ENCODE results near the gene FUT9.

Gene FUT9

GRCh38 chr6:96104910-96105309, 89.1 kb downstream of the FUT9 start:
- Mint-ChIP-seq H3K4me3 (no peak overlapping the region), H3K27ac (no peak overlapping the region), H3K36me3 (ENCODE audit: low read depth) (no peaks in the 10 kb centered on the region), H3K27me3 (no peaks in the 10 kb centered on the region), H3K4me1 (ENCODE audit: low read depth) (no peaks in the 10 kb centered on the region), H3K9me3 (no peaks in the 10 kb centered on the region)
- DNase-seq, result no peak

GRCh38 chr6:96110878-96111277, 95.1 kb downstream of the FUT9 start:
- Mint-ChIP-seq H3K4me1 (ENCODE audit: low read depth) (no peaks in the 10 kb centered on the region), H3K27me3 (no peaks in the 10 kb centered on the region), H3K4me3 (no peak overlapping the region), H3K9me3 (no peaks in the 10 kb centered on the region), H3K27ac (no peak overlapping the region), H3K36me3 (ENCODE audit: low read depth) (no peaks in the 10 kb centered on the region)
- DNase-seq, result no peak

GRCh38 chr6:96116674-96117073, 100.9 kb downstream of the FUT9 start:
- H3K4me1 Mint-ChIP-seq (ENCODE audit: low read depth), result no peaks in the 10 kb centered on the region
- H3K4me3 Mint-ChIP-seq, result no peak overlapping the region
- H3K9me3 Mint-ChIP-seq, result peaks cover 3% of the 10 kb centered on the region
- H3K27me3 Mint-ChIP-seq, result no peaks in the 10 kb centered on the region
- H3K27ac Mint-ChIP-seq, result no peak overlapping the region
- no peak for DNase-seq
- no peaks in the 10 kb centered on the region for H3K36me3 Mint-ChIP-seq (ENCODE audit: low read depth)

- Mint-ChIP-seq H3K36me3 (ENCODE audit: low read depth) (no peaks in the 10 kb centered on the region), H3K27ac (no peak overlapping the region), H3K27me3 (no peaks in the 10 kb centered on the region), H3K9me3 (no peaks in the 10 kb centered on the region), H3K4me1 (ENCODE audit: low read depth) (no peaks in the 10 kb centered on the region), H3K4me3 (no peak overlapping the region)
- DNase-seq, result no peak
Observed at GRCh38 chr6:96124778-96125177, 109.0 kb downstream of the FUT9 start.

- Mint-ChIP-seq H3K27ac (no peak overlapping the region), H3K36me3 (ENCODE audit: low read depth) (no peaks in the 10 kb centered on the region), H3K4me3 (no peak overlapping the region), H3K27me3 (no peaks in the 10 kb centered on the region), H3K4me1 (ENCODE audit: low read depth) (no peaks in the 10 kb centered on the region), H3K9me3 (no peaks in the 10 kb centered on the region)
- DNase-seq, result no peak
Observed at GRCh38 chr6:96138406-96138805, 122.6 kb downstream of the FUT9 start.

- Mint-ChIP-seq H3K4me3 (no peak overlapping the region), H3K27me3 (no peaks in the 10 kb centered on the region), H3K4me1 (ENCODE audit: low read depth) (no peaks in the 10 kb centered on the region), H3K36me3 (ENCODE audit: low read depth) (no peaks in the 10 kb centered on the region), H3K27ac (no peak overlapping the region), H3K9me3 (no peaks in the 10 kb centered on the region)
- DNase-seq, result no peak
Observed at GRCh38 chr6:96142142-96142541, 126.4 kb downstream of the FUT9 start.

GRCh38 chr6:96150431-96150830, 134.7 kb downstream of the FUT9 start:
- H3K27ac Mint-ChIP-seq, result no peak overlapping the region
- H3K4me1 Mint-ChIP-seq (ENCODE audit: low read depth), result no peaks in the 10 kb centered on the region
- DNase-seq, result no peak
- no peak overlapping the region for H3K4me3 Mint-ChIP-seq
- no peaks in the 10 kb centered on the region for H3K27me3 Mint-ChIP-seq
- no peaks in the 10 kb centered on the region for H3K36me3 Mint-ChIP-seq (ENCODE audit: low read depth)
- H3K9me3 Mint-ChIP-seq, result no peaks in the 10 kb centered on the region

GRCh38 chr6:96151707-96152106, 135.9 kb downstream of the FUT9 start:
- Mint-ChIP-seq H3K4me3 (no peak overlapping the region), H3K9me3 (no peaks in the 10 kb centered on the region), H3K27ac (no peak overlapping the region), H3K27me3 (no peaks in the 10 kb centered on the region), H3K4me1 (ENCODE audit: low read depth) (peaks cover 3% of the 10 kb centered on the region), H3K36me3 (ENCODE audit: low read depth) (no peaks in the 10 kb centered on the region)
- DNase-seq, result no peak

GRCh38 chr6:96152114-96152708, 136.4 kb downstream of the FUT9 start:
- Mint-ChIP-seq H3K27ac (no peak overlapping the region), H3K4me3 (no peak overlapping the region), H3K4me1 (ENCODE audit: low read depth) (peaks cover 8% of the 10 kb centered on the region), H3K36me3 (ENCODE audit: low read depth) (no peaks in the 10 kb centered on the region), H3K27me3 (no peaks in the 10 kb centered on the region), H3K9me3 (no peaks in the 10 kb centered on the region)
- no peak for DNase-seq

GRCh38 chr6:96153775-96154174, 138.0 kb downstream of the FUT9 start:
- H3K4me3 Mint-ChIP-seq, result no peak overlapping the region
- peaks cover 8% of the 10 kb centered on the region for H3K4me1 Mint-ChIP-seq (ENCODE audit: low read depth)
- no peak overlapping the region for H3K27ac Mint-ChIP-seq
- no peaks in the 10 kb centered on the region for H3K36me3 Mint-ChIP-seq (ENCODE audit: low read depth)
- H3K27me3 Mint-ChIP-seq, result no peaks in the 10 kb centered on the region
- DNase-seq, result no peak
- no peaks in the 10 kb centered on the region for H3K9me3 Mint-ChIP-seq

- Mint-ChIP-seq H3K9me3 (no peaks in the 10 kb centered on the region), H3K27ac (no peak overlapping the region), H3K27me3 (no peaks in the 10 kb centered on the region), H3K4me1 (ENCODE audit: low read depth) (peaks cover 8% of the 10 kb centered on the region), H3K36me3 (ENCODE audit: low read depth) (no peaks in the 10 kb centered on the region), H3K4me3 (no peak overlapping the region)
- no peak for DNase-seq
Observed at GRCh38 chr6:96156425-96156824, 140.7 kb downstream of the FUT9 start.

- H3K27me3 Mint-ChIP-seq, result no peaks in the 10 kb centered on the region
Observed at GRCh38 chr6:96157018-96157565, 141.3 kb downstream of the FUT9 start.

GRCh38 chr6:96162711-96163120, 146.9 kb downstream of the FUT9 start:
- Mint-ChIP-seq H3K27me3 (no peaks in the 10 kb centered on the region), H3K9me3 (no peaks in the 10 kb centered on the region), H3K36me3 (ENCODE audit: low read depth) (no peaks in the 10 kb centered on the region), H3K4me1 (ENCODE audit: low read depth) (no peaks in the 10 kb centered on the region), H3K4me3 (no peak overlapping the region), H3K27ac (no peak overlapping the region)
- no peak for DNase-seq

More at GRCh38 chr6:96157018-96157565, 141.3 kb downstream of the FUT9 start:
- Mint-ChIP-seq H3K36me3 (ENCODE audit: low read depth) (no peaks in the 10 kb centered on the region), H3K4me1 (ENCODE audit: low read depth) (peaks cover 8% of the 10 kb centered on the region), H3K4me3 (no peak overlapping the region), H3K27ac (no peak overlapping the region), H3K9me3 (no peaks in the 10 kb centered on the region)
- DNase-seq, result no peak

- no peak for DNase-seq
- Mint-ChIP-seq H3K27me3 (no peaks in the 10 kb centered on the region), H3K36me3 (ENCODE audit: low read depth) (no peaks in the 10 kb centered on the region), H3K27ac (no peak overlapping the region), H3K4me3 (no peak overlapping the region), H3K4me1 (ENCODE audit: low read depth) (no peaks in the 10 kb centered on the region), H3K9me3 (no peaks in the 10 kb centered on the region)
Observed at GRCh38 chr6:96164802-96165201, 149.0 kb downstream of the FUT9 start.

- Mint-ChIP-seq H3K36me3 (ENCODE audit: low read depth) (no peaks in the 10 kb centered on the region), H3K27ac (no peak overlapping the region), H3K9me3 (no peaks in the 10 kb centered on the region), H3K27me3 (no peaks in the 10 kb centered on the region), H3K4me3 (no peak overlapping the region), H3K4me1 (ENCODE audit: low read depth) (no peaks in the 10 kb centered on the region)
- no peak for DNase-seq
Observed at GRCh38 chr6:96171112-96171511, 155.3 kb downstream of the FUT9 start.

- peaks cover 3% of the 10 kb centered on the region for H3K27me3 Mint-ChIP-seq
Observed at GRCh38 chr6:96184798-96185197, 169.0 kb downstream of the FUT9 start.

More at GRCh38 chr6:96184798-96185197, 169.0 kb downstream of the FUT9 start:
- Mint-ChIP-seq H3K4me1 (ENCODE audit: low read depth) (no peaks in the 10 kb centered on the region), H3K27ac (no peak overlapping the region), H3K4me3 (no peak overlapping the region), H3K36me3 (ENCODE audit: low read depth) (no peaks in the 10 kb centered on the region), H3K9me3 (peaks cover 3% of the 10 kb centered on the region)
- no peak for DNase-seq

Measured in activated T-cell treated with anti-CD3 and anti-CD28 coated beads, Interleukin-2, amount 50 U/mL, for 24 hours (primary cell).